K562 (cell line): ENCODE results near the gene AASDH. TPM values are rescaled to one million over a fixed set of nuclear protein-coding genes. Genes with fewer than 3 reads are reported as not detected.
A peak's percentile ranks its signal among the peaks of the same experiment; 100 is the strongest.

ENCODE experiments used
- CBFB ChIP-seq: sonication (generic); formaldehyde crosslinking; IDR thresholded peaks from 2 replicates; pipeline ENCODE4 v1.4.0; 2020; ENCODE audit warnings: mild to moderate bottlenecking, missing genetic modification reagents
- DACH1 ChIP-seq: fragments of 450-650 bp; IDR thresholded peaks from 2 replicates; pipeline ENCODE4 v1.6.1; 2018; ENCODE audit not compliant: partially characterized antibody
- DEAF1 ChIP-seq: fragments of 450-650 bp; formaldehyde crosslinking; IDR thresholded peaks from 2 replicates; pipeline ENCODE4 v1.4.0; 2020; ENCODE audit warnings: mild to moderate bottlenecking, moderate library complexity
- ELF2 ChIP-seq: fragments of 250-450 bp; sonication (Bioruptor Pico); IDR thresholded peaks from 2 replicates; pipeline ENCODE4 v1.5.0; 2021; ENCODE audit warnings: mild to moderate bottlenecking
- ETS1 ChIP-seq: conservative IDR thresholded peaks from 2 replicates; pipeline ENCODE4 v1.6.1; 2011; ENCODE audit warnings: low read depth, mild to moderate bottlenecking, low read length; ENCODE audit not compliant: control insufficient read depth
- ETV5 ChIP-seq: sonication (generic); formaldehyde crosslinking; IDR thresholded peaks from 2 replicates; pipeline ENCODE4 v1.4.0; 2020; ENCODE audit warnings: low read depth, mild to moderate bottlenecking, missing genetic modification reagents
- FOSL1 ChIP-seq: fragments of 200-800 bp; sonication (Bioruptor generic); conservative IDR thresholded peaks from 2 replicates; pipeline ENCODE4 v1.6.1; 2016; ENCODE audit warnings: missing genetic modification characterization, missing compliant biosample characterization
- HNRNPUL1 ChIP-seq: fragments of 200-400 bp; formaldehyde crosslinking; IDR thresholded peaks from 2 replicates; pipeline ENCODE4 v1.6.1; 2017; ENCODE audit warnings: low read length
- MCM5 ChIP-seq: fragments of 450-650 bp; IDR thresholded peaks from 2 replicates; pipeline ENCODE4 v1.6.1; 2016; ENCODE audit warnings: low read depth
- MED1 ChIP-seq: sonication (generic); formaldehyde crosslinking; IDR thresholded peaks from 2 replicates; pipeline ENCODE4 v1.8.1; 2023; ENCODE audit warnings: missing genetic modification reagents, borderline replicate concordance
- NR2C2 ChIP-seq, 2 experiments: fragments of 200-800 bp in 1 of 2; sonication (Bioruptor generic) in 1 of 2; sonication (generic) in 1 of 2; formaldehyde crosslinking in 1 of 2; IDR thresholded peaks; 2 replicates each; pipeline versions ENCODE4 v1.6.1 to v1.8.0; 2016 to 2022; ENCODE audit warnings: mild to moderate bottlenecking in 1 of 2, missing compliant biosample characterization in 1 of 2, missing genetic modification characterization in 1 of 2, missing genetic modification reagents in 1 of 2
- POLR2G ChIP-seq: fragments of 200-400 bp; formaldehyde crosslinking; IDR thresholded peaks from 2 replicates; pipeline ENCODE4 v1.6.1; 2017; ENCODE audit warnings: low read depth, mild to moderate bottlenecking, antibody characterized with exemption, low read length, moderate library complexity
- RHOXF2B ChIP-seq: fragments of 250-450 bp; sonication (Bioruptor Pico); conservative IDR thresholded peaks from 2 replicates; pipeline ENCODE4 v1.5.1; 2021
- SMARCA4 ChIP-seq: fragments of 450-650 bp; IDR thresholded peaks from 2 replicates; pipeline ENCODE4 v1.6.1; 2016
- SOX6 ChIP-seq: fragments of 450-650 bp; IDR thresholded peaks from 2 replicates; pipeline ENCODE4 v1.6.1; 2014; ENCODE audit warnings: mild to moderate bottlenecking
- SRSF1 ChIP-seq: fragments of 200-400 bp; formaldehyde crosslinking; IDR thresholded peaks from 2 replicates; pipeline ENCODE4 v1.6.1; 2017; ENCODE audit warnings: mild to moderate bottlenecking, low read depth, low read length, moderate library complexity
- U2AF2 ChIP-seq: fragments of 200-400 bp; formaldehyde crosslinking; optimal IDR thresholded peaks from 2 replicates; pipeline ENCODE3; 2017; ENCODE audit warnings: low read depth, mild to moderate bottlenecking, low read length
- ZBTB11 ChIP-seq, 3 experiments: fragments of 200-800 bp in 1 of 3; fragments of 250-450 bp in 1 of 3; fragments of 450-650 bp in 1 of 3; sonication (Bioruptor Pico) in 1 of 3; sonication (Bioruptor generic) in 1 of 3; formaldehyde crosslinking in 1 of 3; IDR thresholded peaks; 2 replicates each; pipeline versions ENCODE4 v1.6.1 to v1.8.0; 2016 to 2022; ENCODE audit warnings: mild to moderate bottlenecking in 2 of 3, missing genetic modification characterization in 2 of 3, missing compliant biosample characterization in 1 of 3, moderate library complexity in 1 of 3
- polyA plus RNA-seq, 8 experiments: library from polyadenylated mRNA; depleted of rRNA in 4 of 8; stranded (reverse) in 5 of 8; unstranded in 3 of 8; fragments of >200 nt; fragmentation: Nextera tagmentation in 2 of 8; fragmentation: Illumina TruSeq in 1 of 8; extraction: Ambion mirVana in 2 of 8; extraction: Trizol in 1 of 8; gene quantifications; 2 replicates each; pipeline versions ENCODE4 v1.2.1 to v1.2.3, GENCODE V29; 2011 to 2014; ENCODE audit warnings: inconsistent platforms in 1 of 8, missing spikeins in 1 of 8
- total RNA-seq, 7 experiments: library from RNA; depleted of rRNA in 6 of 7; stranded (reverse); fragments of >200 nt in 6 of 7; fragmentation: Illumina TruSeq in 2 of 7; extraction: Trizol in 2 of 7; gene quantifications; 2 replicates each; pipeline versions ENCODE4 v1.2.1 to v1.2.3, GENCODE V29; 2011 to 2021; ENCODE audit warnings: low replicate concordance in 1 of 7
- TF ChIP-seq, protein P1 (sequence below): sonication (generic); formaldehyde crosslinking; IDR thresholded peaks from 2 replicates; pipeline ENCODE4 v1.8.0; 2022; ENCODE audit warnings: mild to moderate bottlenecking, missing genetic modification reagents

Gene AASDH
- total and polyA plus RNA-seq, 9 of the 15 experiments (the other 6 are each of a cell fraction or from before 2014, with no cell fraction given): 8.6 to 29.7 (median 13.7) TPM

GRCh38 chr4:56387023-56388001 is at the start of gene AASDH (continued):
- TF ChIP-seq NR2C2 (CRISPR knock-in tag; IDR thresholded peaks at IDR 0.05) (peak; percentile 62; the same call in 1 of the 2 replicates), NR2C2 (tag; IDR thresholded peaks at IDR 0.05) (peak; percentile 93), U2AF2 (no peak), RHOXF2B (no peak), FOSL1 (tag) (no peak), SMARCA4 (no peak), DEAF1 (no peak), ZBTB11 (CRISPR knock-in tag; IDR thresholded peaks at IDR 0.05) (peak in 1 of 3 experiments; percentile 23; a peak in 1 of 6 replicates), MCM5 (no peak), CBFB (no peak), POLR2G (peak; percentile 97), SRSF1 (no peak), DACH1 (no peak), MED1 (CRISPR knock-in tag) (no peak), ETV5 (CRISPR knock-in tag) (peak; percentile 58; the same call in 1 of the 2 replicates), SOX6 (no peak; the same call in 1 of the 2 replicates), ELF2 (CRISPR knock-in tag) (no peak), ETS1 (peak; percentile 55; the same call in 1 of the 2 replicates), HNRNPUL1 (no peak)
- TF ChIP-seq, protein P1, sequence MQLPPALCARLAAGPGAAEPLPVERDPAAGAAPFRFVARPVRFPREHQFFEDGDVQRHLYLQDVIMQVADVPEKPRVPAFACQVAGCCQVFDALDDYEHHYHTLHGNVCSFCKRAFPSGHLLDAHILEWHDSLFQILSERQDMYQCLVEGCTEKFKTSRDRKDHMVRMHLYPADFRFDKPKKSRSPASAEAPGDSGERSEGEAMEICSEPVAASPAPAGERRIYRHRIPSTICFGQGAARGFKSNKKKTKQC: peak; percentile 33; the same call in 1 of the 2 replicates
